ENCODE measurements around the gene DGKI.

Gene DGKI

DNA sequence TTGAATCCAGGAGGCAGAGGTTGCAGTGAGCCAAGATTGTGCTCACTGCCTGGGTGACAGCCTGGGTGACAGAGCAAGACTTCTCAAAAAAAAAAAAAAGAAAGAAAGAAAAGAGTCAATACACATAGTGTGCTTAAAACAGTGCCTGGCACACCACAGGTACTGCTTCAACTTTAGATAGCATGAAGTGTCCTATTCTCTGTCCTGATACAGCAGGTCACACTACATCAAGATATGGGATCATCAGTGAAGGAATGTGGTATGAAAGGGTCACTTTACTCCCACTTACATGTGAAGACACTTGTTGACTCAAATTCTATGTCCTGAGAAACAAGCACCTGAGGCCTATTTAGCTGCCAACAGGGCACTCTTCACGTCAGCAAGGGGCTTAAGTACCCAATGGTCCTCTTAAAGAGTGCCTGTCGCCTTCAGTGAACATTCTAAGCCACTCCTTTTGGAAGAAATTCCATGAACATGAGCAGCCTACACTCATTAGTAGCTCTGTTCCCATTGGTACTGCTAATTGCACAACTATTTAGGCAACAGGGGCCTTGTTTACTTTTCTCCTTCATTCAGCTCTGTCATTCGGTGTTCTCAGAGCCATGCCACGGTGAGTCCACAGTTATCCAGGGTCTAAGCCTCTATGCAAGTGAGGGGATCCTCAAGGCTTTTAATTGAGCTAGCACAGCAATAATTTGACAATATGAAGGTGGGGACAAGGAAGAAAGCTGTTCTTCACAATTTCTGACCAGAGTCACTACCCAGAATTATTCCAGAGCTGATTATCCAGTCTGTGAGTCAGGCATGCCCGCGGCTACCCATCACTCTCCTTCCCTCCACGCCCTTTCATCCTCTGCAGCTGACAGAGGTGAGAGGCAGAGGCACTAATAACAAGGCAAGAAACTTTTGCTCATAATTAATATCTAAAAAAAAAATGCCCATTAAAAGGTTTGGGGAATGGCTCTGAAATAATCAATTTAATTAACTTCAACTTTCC lies 446.6 kb downstream of the DGKI start:
- Histone ChIP-seq H3K4me3 (ENCODE audit: low read length) (no peak overlapping the region), H4K20me1 (ENCODE audit: control insufficient read depth, insufficient read depth, low read depth, low read length) (no peaks in the 10 kb centered on the region), H3K27ac (ENCODE audit: low read depth, low read length) (no peak overlapping the region), H3K79me2 (ENCODE audit: control insufficient read depth, low read length) (no peaks in the 10 kb centered on the region), H3K4me2 (ENCODE audit: low read length) (no peak overlapping the region), H3K27me3 (ENCODE audit: control insufficient read depth, low read length) (no peaks in the 10 kb centered on the region), H3K36me3 (ENCODE audit: control insufficient read depth, low read length) (no peaks in the 10 kb centered on the region), H3K9me3 (ENCODE audit: control insufficient read depth, insufficient read depth, low read length) (no peaks in the 10 kb centered on the region), H3F3A (ENCODE audit: control insufficient read depth, insufficient read depth) (no peaks in the 10 kb centered on the region), H3K9me2 (replicated peaks; ENCODE audit: control insufficient read depth, low read length) (no peaks in the 10 kb centered on the region), H3K4me1 (ENCODE audit: control insufficient read depth, low read length) (no peaks in the 10 kb centered on the region)
- no peak for TF ChIP-seq EZH2phosphoT487 (IDR thresholded peaks at IDR 0.05; ENCODE audit: borderline replicate concordance, low read length)
- TF ChIP-seq CTCF (IDR thresholded peaks at IDR 0.05; ENCODE audit: low read depth, low read length, poor library complexity, severe bottlenecking), result no peak

DNA sequence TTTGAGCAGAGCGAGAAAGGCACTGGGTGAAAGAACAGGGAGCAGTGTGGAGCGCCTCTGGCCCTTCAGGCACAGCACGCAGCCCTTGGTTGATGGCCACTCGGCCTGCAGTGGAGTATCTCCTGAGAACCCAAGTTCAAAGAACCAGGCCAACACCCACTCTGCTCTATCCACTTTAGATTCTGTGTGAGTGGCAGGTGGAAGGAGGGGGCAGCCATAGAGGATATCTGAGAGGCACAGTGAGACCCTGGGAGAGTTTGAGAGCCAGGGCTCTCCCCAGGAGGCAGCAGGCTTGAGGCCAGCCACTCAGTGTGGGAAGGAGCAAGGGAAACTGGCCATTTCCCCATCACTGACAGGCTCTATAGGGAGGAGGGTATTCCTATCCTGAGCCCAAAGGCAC lies 450.7 kb downstream of the DGKI start:
- Histone ChIP-seq H3K4me3 (ENCODE audit: low read length) (no peak overlapping the region), H3F3A (ENCODE audit: control insufficient read depth, insufficient read depth) (no peaks in the 10 kb centered on the region), H3K27ac (ENCODE audit: low read depth, low read length) (no peak overlapping the region), H3K36me3 (ENCODE audit: control insufficient read depth, low read length) (no peaks in the 10 kb centered on the region), H4K20me1 (ENCODE audit: control insufficient read depth, insufficient read depth, low read depth, low read length) (no peaks in the 10 kb centered on the region), H3K27me3 (ENCODE audit: control insufficient read depth, low read length) (no peaks in the 10 kb centered on the region), H3K9me3 (ENCODE audit: control insufficient read depth, insufficient read depth, low read length) (no peaks in the 10 kb centered on the region), H3K4me1 (ENCODE audit: control insufficient read depth, low read length) (no peaks in the 10 kb centered on the region), H3K79me2 (ENCODE audit: control insufficient read depth, low read length) (no peaks in the 10 kb centered on the region), H3K4me2 (ENCODE audit: low read length) (no peak overlapping the region), H3K9me2 (replicated peaks; ENCODE audit: control insufficient read depth, low read length) (no peaks in the 10 kb centered on the region)
- TF ChIP-seq EZH2phosphoT487 (IDR thresholded peaks at IDR 0.05; ENCODE audit: borderline replicate concordance, low read length) (no peak), CTCF (IDR thresholded peaks at IDR 0.05; ENCODE audit: low read depth, low read length, poor library complexity, severe bottlenecking) (no peak)

GRCh38 chr7:137395420-137395819 lies 451.4 kb downstream of the DGKI start:
- H3K79me2 ChIP-seq (ENCODE audit: control insufficient read depth, low read length), result no peaks in the 10 kb centered on the region
- no peak for TF ChIP-seq EZH2phosphoT487 (IDR thresholded peaks at IDR 0.05; ENCODE audit: borderline replicate concordance, low read length)
- no peak for TF ChIP-seq CTCF (IDR thresholded peaks at IDR 0.05; ENCODE audit: low read depth, low read length, poor library complexity, severe bottlenecking)

More at GRCh38 chr7:137395420-137395819, 451.4 kb downstream of the DGKI start:
- H3K27me3 ChIP-seq (ENCODE audit: control insufficient read depth, low read length), result no peaks in the 10 kb centered on the region
- H3K27ac ChIP-seq (ENCODE audit: low read depth, low read length), result no peak overlapping the region
- H3K9me3 ChIP-seq (ENCODE audit: control insufficient read depth, insufficient read depth, low read length), result no peaks in the 10 kb centered on the region
- H3K4me1 ChIP-seq (ENCODE audit: control insufficient read depth, low read length), result no peaks in the 10 kb centered on the region
- H3K4me2 ChIP-seq (ENCODE audit: low read length), result no peak overlapping the region
- no peaks in the 10 kb centered on the region for H3K9me2 ChIP-seq (replicated peaks; ENCODE audit: control insufficient read depth, low read length)
- H3F3A ChIP-seq (ENCODE audit: control insufficient read depth, insufficient read depth), result no peaks in the 10 kb centered on the region
- no peaks in the 10 kb centered on the region for H3K36me3 ChIP-seq (ENCODE audit: control insufficient read depth, low read length)
- H3K4me3 ChIP-seq (ENCODE audit: low read length), result no peak overlapping the region
- no peaks in the 10 kb centered on the region for H4K20me1 ChIP-seq (ENCODE audit: control insufficient read depth, insufficient read depth, low read depth, low read length)
